A673 (cell line): ENCODE data around the gene CDR2. TPM values are rescaled to one million over a fixed set of nuclear protein-coding genes. Genes with fewer than 3 reads are reported as not detected.

ENCODE experiments used
- BruUV-seq: library from RNA; stranded (reverse); fragments of 400-500 nt; replicated peaks from 2 replicates; lab custom pipeline; 2021; lab: Mats Ljungman, UMichigan
- CTCF ChIA-PET: fragments of 300-600 bp; sonication (Branson Sonifier 250); formaldehyde crosslinking; loops from one replicate; lab custom pipeline; 2022; ENCODE audit warnings: antibody characterized with exemption; lab: Charles Lee
- POLR2A ChIA-PET: fragments of 300-600 bp; sonication (Branson Sonifier 250); formaldehyde crosslinking; loops from one replicate; lab custom pipeline; 2022; ENCODE audit warnings: antibody characterized with exemption; ENCODE audit not compliant: low non-redundant PET; lab: Charles Lee
- DNase-seq: peaks from one replicate; pipeline ENCODE4 v3.0.0-alpha.2; 2015; ENCODE audit warnings: low spot score
- H3K27ac ChIP-seq: fragments of 200-600 bp; sonication (generic); 2 replicates; pipeline ENCODE4 v1.5.1; 2016; ENCODE audit warnings: mixed run types, low read depth, mild to moderate bottlenecking, mixed read lengths, antibody characterized with exemption, low read length; ENCODE audit not compliant: poor library complexity, severe bottlenecking
- H3K27me3 ChIP-seq: fragments of 200-600 bp; sonication (generic); replicated peaks from 2 replicates; pipeline ENCODE4 v1.6.1; 2017; ENCODE audit warnings: mixed run types, low read depth, mild to moderate bottlenecking, mixed read lengths, antibody characterized with exemption, low read length; ENCODE audit not compliant: insufficient read depth, poor library complexity
- H3K36me3 ChIP-seq: fragments of 200-600 bp; sonication (generic); 2 replicates; pipeline ENCODE4 v1.6.1; 2016; ENCODE audit warnings: mixed run types, mild to moderate bottlenecking, mixed read lengths, antibody characterized with exemption, low read length; ENCODE audit not compliant: insufficient read depth, poor library complexity, severe bottlenecking
- H3K4me1 ChIP-seq: fragments of 200-600 bp; sonication (generic); 2 replicates; pipeline ENCODE4 v1.6.1; 2017; ENCODE audit warnings: mixed run types, mild to moderate bottlenecking, mixed read lengths, antibody characterized with exemption, low read length; ENCODE audit not compliant: insufficient read depth, poor library complexity, severe bottlenecking
- H3K4me3 ChIP-seq: fragments of 200-600 bp; sonication (generic); 2 replicates; pipeline ENCODE4 v1.5.1; 2016; ENCODE audit warnings: low read depth, mixed run types, mild to moderate bottlenecking, mixed read lengths, low read length; ENCODE audit not compliant: poor library complexity, severe bottlenecking
- H3K9me3 ChIP-seq: fragments of 200-600 bp; sonication (generic); 2 replicates; pipeline ENCODE4 v1.6.1; 2016; ENCODE audit warnings: mixed run types, low read depth, mild to moderate bottlenecking, mixed read lengths, antibody characterized with exemption, low read length; ENCODE audit not compliant: poor library complexity, severe bottlenecking
- CTCF ChIP-seq: fragments of 300-800, 200-600 bp; sonication (generic); conservative IDR thresholded peaks from 2 replicates; pipeline ENCODE4 v1.5.1; 2017; ENCODE audit warnings: low read depth, mild to moderate bottlenecking, antibody characterized with exemption, low read length, moderate library complexity, mixed read lengths
- EZH2 ChIP-seq: fragments of 200-600 bp; sonication (generic); IDR thresholded peaks from 2 replicates; pipeline ENCODE4 v1.6.1; 2017; ENCODE audit warnings: borderline replicate concordance, low read depth, mild to moderate bottlenecking, mixed read lengths, antibody characterized with exemption, low read length; ENCODE audit not compliant: poor library complexity, severe bottlenecking
- intact Hi-C: fragments of 100-400 bp; cut with micrococcal nuclease; formaldehyde crosslinking; loops from one replicate; pipeline ENCODE4 v1.10.0; 2022; ENCODE audit not compliant: unreplicated experiment
- total RNA-seq: library from RNA; stranded (reverse); gene quantifications from 2 replicates; pipeline ENCODE4 v1.2.3, GENCODE V29; 2021

Gene CDR2
- total RNA-seq, 1 experiment from 2014 or later, result 40.5 TPM

- TF ChIP-seq CTCF (no peak), EZH2 (no peak)
- POLR2A ChIA-PET, result no interaction called here
- CTCF ChIA-PET, result no interaction called here
Observed at GRCh38 chr16:22317001-22317530, 57.4 kb downstream of the CDR2 start.

DNA sequence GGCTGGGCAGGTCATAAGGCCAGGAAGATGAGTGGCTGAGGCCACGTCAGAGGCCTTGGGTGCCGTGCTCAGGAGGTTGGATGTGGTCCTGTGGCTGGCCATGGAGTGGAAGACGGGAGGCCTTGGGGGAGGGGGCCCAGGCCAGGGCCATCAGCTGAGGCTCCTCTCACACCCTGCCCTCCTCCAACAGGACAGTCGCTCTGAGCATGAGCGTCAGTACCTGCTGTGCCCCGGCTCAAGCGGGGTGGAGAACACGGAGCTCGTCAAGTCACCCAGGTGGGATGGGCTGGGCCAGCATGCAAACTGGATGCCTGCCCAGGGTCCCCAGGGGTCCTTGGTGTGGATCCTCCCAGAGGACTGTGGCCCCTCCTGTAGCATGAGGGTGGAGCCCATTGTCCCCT lies 58.0 kb downstream of the CDR2 start:
- H3K4me3 ChIP-seq, result no peak overlapping the region
- intact Hi-C loops, result no loop called here

More at GRCh38 chr16:22317001-22317530, 57.4 kb downstream of the CDR2 start:
- DNase-seq, result no peak
- Histone ChIP-seq H3K4me3 (no peak overlapping the region), H3K4me1 (no peaks in the 10 kb centered on the region), H3K9me3 (no peaks in the 10 kb centered on the region), H3K27ac (no peak overlapping the region), H3K27me3 (no peaks in the 10 kb centered on the region), H3K36me3 (peaks cover 52% of the 10 kb centered on the region)
- intact Hi-C loops, result no loop called here
- no TSS peak for BruUV-seq

DNA sequence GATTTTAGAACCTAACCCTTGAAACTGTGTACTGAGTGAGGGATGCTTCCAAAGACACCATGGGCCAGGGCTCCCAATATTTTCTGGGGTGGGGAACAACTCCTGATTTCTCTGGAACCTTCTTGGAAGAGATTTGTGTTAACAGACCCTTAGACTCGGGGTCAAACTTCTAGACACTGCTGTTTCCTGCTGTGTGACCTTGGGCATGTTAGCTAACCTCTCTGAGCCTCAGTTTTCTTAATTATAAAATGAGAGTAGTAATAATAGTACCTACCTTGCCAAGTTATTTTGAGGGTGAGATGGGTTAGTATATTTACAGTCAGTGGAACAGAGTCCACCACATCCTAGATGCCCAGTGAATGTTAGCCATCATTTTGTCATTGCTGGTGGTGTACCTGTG lies 58.4 kb downstream of the CDR2 start:
- H3K9me3 ChIP-seq, result no peaks in the 10 kb centered on the region
- intact Hi-C loops, result no loop called here
- TF ChIP-seq CTCF (no peak), EZH2 (no peak)
- DNase-seq, result no peak
- peaks cover 48% of the 10 kb centered on the region for H3K36me3 ChIP-seq
- H3K27me3 ChIP-seq, result no peaks in the 10 kb centered on the region
- H3K27ac ChIP-seq, result no peak overlapping the region
- H3K4me1 ChIP-seq, result no peaks in the 10 kb centered on the region
- POLR2A ChIA-PET, result no interaction called here
- BruUV-seq, result no TSS peak
- CTCF ChIA-PET, result no interaction called here
- H3K4me3 ChIP-seq, result no peak overlapping the region

More for the DNA sequence above, 58.0 kb downstream of the CDR2 start:
- peaks cover 48% of the 10 kb centered on the region for H3K36me3 ChIP-seq
- no peaks in the 10 kb centered on the region for H3K4me1 ChIP-seq
- BruUV-seq, result no TSS peak
- no peak for TF ChIP-seq EZH2
- no peak for TF ChIP-seq CTCF
- POLR2A ChIA-PET, result no interaction called here
- no peaks in the 10 kb centered on the region for H3K27me3 ChIP-seq
- no peaks in the 10 kb centered on the region for H3K9me3 ChIP-seq
- no peak for DNase-seq
- CTCF ChIA-PET, result no interaction called here
- H3K27ac ChIP-seq, result no peak overlapping the region
